GM21576 (cell line): ENCODE data around the gene SYAP1.
"Not testable (repeated sequence)": the region's sequence is repeated elsewhere in the genome, so short reads cannot be mapped to it uniquely, and the experiment has no call there.

Experiments used
- ATAC-seq: cut with Tn5 transposase; IDR thresholded peaks from one replicate; pipeline ENCODE4 v1.9.1; 2021; ENCODE audit warnings: mild to moderate bottlenecking, moderate library complexity; ENCODE audit not compliant: unreplicated experiment

SYAP1 gene

GRCh38 chrX:16719334-16720084 is at the start of gene SYAP1:
Gene SYAP1, plus strand, starts transcription at chrX:16719612. Its CDS starts 113 bp downstream, at chrX:16719725.
- ATAC-seq: peak; percentile 99

- no peak for ATAC-seq
Observed at GRCh38 chrX:16671005-16671404, 48.4 kb upstream of the SYAP1 start.

GRCh38 chrX:16678689-16679088 is 40.7 kb upstream of the SYAP1 start:
- no peak for ATAC-seq

GRCh38 chrX:16683007-16683664 is 36.3 kb upstream of the SYAP1 start:
- no peak for ATAC-seq

DNA sequence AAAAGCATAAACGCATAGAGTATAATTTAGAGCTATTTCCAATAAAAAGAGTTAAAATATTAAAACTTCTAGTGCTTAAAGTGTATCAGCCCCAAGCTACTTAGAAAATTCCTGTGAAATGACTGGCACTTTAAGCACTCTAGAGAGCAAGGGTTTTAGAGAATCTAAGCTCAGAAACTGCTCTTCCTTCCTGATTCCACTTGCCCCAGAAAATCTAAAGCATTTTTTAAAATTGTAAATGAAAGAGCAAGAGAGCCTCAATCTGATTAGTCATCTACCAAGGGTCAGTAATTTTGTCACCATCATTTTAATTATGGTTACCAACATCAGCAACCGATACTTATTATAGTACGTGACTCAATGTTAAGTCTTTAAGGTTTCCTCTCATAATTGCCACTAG is 31.9 kb upstream of the SYAP1 start:
- ATAC-seq: no peak

DNA sequence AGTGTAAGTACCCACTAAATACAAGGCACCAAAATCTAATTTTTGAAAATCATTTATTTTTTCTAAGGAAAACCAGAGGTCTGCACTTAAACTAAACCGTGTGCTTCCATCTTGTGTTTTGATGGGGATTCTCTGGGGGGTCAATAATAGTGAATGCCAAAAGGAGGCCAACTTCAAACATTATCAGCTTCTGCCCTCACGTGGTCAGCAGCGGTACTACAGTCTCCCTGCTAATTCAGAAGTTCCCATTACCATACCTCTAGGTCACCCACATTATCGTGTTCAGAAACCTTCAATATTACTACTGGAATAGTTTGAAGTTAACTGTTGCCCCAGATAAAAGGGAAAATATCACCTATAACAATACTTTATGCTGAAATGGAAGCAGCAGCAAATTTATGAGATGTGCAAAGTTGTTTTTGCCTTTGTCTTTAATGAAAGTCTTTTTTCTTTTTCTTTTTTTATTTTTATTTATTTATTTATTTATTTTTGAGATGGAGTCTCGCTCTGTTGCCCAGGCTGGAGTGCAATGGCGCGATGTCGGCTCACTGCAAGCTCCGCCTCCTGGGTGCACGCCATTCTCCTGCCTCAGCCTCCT is 24.2 kb upstream of the SYAP1 start:
- ATAC-seq: peak; percentile 52

DNA sequence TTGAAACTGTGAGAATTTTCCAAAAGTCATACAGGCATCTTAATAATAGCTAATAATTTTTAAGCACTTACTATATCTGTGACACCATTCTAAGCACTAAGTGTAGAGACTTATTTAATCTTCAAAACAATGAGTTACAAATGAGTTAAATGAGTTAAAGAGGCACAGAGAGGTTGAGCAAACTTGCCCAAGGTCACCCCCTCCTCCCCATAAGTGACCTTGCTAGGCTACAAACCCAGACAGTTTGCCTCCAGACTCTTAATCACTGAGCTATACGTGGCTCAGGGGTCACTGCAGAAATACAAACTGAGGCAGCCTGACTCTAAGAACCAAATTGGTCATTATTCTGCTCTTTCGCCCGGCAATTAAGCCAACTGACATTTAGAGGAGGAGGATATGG is 22.5 kb upstream of the SYAP1 start:
- no peak for ATAC-seq

DNA sequence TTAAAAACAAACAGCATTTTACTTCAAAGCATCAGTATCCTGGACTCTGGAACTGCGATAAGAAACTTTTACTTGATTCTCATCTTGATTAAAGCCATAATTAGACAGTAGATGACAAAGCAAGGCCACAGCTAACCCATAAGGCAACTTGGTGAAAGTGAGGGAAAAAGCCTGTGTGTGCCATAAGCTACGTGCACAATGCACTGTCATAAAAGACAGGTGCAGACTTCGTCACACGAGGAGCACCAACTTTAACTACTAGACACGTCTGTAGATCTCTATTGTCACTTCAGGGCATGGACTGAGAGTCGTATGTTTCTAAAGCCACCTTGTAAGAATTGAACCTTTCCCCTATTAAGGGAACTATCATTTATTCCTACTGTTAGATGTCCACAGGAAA is 20.0 kb upstream of the SYAP1 start:
- no peak for ATAC-seq

- no peak for ATAC-seq
Observed at GRCh38 chrX:16700734-16701133, 18.7 kb upstream of the SYAP1 start.

- ATAC-seq: no peak
Observed at GRCh38 chrX:16702700-16703599, 16.5 kb upstream of the SYAP1 start.

DNA sequence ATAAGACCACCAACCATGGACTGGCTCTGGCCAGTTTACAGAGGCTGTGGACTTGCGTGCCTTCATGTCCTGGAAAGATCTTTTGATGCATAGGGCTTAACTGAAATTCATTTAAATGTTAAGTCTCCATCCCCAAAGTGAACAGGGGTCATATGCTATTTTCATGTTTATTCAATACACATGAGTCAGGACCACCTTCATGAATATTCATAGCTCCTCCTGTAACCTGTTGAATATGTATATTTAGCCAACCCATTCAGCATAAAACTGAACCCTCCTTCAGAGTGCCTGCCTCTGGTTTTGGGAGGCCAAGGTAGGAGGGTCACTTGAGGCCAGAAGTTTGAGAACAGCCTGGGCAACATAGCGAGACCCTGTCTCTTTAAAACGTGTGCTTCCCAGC is 14.0 kb upstream of the SYAP1 start:
- ATAC-seq: no peak

DNA sequence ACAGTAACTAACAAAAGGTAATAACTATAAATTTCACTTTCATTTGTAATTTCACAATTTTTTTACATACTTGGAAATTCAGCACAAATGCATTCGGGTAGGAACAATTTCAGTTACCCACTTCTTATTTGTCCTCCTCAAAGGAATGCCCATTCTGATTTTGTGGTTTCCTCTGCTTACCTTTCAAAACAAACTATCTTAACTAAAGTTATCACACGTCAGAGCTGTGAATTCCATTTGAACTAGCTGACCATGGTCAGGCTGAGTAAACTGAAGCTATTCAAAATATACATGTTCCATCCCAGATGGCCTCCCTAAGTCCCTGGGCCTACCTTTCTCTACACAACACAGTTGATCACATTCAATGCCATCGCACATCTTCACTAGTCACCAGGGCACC is 11.4 kb upstream of the SYAP1 start:
- ATAC-seq: no peak

GRCh38 chrX:16711219-16711811 is 8.1 kb upstream of the SYAP1 start:
- ATAC-seq: no peak

DNA sequence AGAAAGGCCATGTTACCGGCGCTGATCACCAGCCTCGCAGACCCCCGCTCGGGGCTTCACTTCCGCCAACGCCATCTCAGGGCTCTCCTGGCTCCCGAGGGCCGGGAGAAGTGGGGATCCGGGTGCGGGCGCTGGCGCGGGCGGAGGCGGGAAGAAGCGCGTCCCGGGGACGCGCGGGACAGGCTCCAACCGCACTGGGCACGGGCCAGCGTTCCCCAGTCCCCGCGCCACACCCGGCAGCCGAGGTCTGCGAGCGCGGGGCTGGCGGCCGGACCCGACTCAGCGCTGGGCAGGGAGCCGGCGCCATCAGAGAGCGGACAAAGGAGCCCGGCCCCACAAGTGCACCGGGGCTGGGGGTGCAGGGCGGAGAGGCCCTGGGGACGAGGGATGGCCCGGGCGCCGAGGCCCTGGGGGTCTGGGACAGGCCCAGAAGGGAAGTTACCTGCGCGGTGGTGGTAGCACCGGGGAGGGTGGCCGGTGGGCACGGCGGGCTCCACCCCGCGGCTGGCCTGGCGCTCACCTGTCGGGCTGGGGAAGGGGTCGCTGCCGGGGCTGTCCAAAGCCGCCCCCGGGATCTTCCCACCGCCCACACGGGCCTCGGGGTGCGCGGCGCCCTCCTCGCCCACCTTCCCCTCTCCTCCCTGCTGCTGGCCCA is 7.4 kb upstream of the SYAP1 start:
- ATAC-seq: peak; percentile 31

- ATAC-seq: peak; percentile 67
Observed at GRCh38 chrX:16712548-16713155, 6.8 kb upstream of the SYAP1 start, which contains the start of gene CTPS2. Gene CTPS2, minus strand, starts transcription at chrX:16712669. Its CDS starts 9,767 bp downstream, at chrX:16702902.

GRCh38 chrX:16714504-16714903 is 4.9 kb upstream of the SYAP1 start:
- ATAC-seq: no peak

GRCh38 chrX:16715638-16716037 is 3.8 kb upstream of the SYAP1 start:
- ATAC-seq: not testable (repeated sequence)

GRCh38 chrX:16716451-16716850 is 3.0 kb upstream of the SYAP1 start:
- ATAC-seq: not testable (repeated sequence)

GRCh38 chrX:16718824-16719333 is 533 bp upstream of the SYAP1 start:
- peak; percentile 35 for ATAC-seq
